ENCODE measurements around the gene ZNF467. TPM values are rescaled to one million over a fixed set of nuclear protein-coding genes. Genes with fewer than 3 reads are reported as not detected.
A peak's percentile ranks its signal among the peaks of the same experiment; 100 is the strongest.

ZNF467 gene
- total RNA-seq, 1 donor: 1.3 TPM

DNA sequence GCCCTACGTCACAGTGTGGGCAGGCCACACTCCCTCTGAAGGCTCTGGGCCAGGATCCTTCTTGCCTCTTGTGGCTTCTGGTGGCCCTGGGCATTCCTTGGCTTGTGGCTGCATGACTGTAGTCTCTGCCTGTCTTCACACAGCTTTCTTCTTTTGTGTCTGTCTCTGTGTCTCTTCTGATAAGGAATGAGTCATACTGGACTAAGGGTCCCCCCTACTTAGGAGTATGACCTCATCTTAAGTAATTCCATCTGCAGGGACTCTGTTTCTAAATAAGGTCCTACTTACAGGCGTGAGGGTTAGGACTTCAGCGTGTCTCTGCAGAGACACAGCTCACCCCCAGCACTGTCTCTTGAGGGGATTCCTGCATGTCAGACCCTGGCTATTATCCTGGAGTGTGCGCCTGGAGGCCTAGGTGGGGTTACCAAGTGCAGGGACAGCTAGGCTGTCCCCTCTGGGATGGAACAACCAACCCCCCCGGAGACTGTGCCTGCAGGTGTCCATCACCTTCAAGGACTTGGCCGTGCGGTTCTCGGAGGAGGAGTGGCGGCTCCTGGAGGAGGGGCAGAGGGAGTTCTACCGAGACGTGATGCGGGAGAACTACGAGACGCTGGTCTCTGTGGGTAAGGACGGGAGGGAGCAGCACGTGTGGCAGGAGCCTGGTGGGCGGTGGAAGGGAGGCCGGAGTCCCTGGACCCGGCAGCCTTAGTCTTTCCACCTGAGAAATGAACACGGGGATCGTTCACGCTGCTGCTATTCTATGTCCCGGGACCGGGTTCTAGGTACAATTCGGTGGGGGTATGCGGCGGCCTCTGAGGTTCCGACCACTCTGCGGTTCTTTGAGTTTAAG, 54.1 kb downstream of the ZNF467 start:
- DNase-seq (ENCODE audit: low read depth): peak; percentile 68

DNA sequence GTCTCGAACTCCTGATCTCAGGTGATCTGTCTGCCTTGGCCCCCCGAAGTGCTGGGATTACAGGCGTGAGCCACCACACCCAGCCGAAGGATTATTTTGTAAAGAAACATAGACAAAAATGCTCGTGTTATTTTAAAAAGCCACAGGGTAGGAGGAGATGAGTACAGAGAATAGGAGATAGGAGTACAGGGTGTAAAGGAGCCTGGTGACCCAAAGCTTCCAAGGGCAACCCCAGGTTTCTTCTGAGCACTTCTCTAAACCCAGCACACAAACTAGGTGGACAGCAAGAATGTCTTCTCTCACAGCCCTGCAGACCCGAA, 54.7 kb downstream of the ZNF467 start:
- TF ChIP-seq, protein P1, sequence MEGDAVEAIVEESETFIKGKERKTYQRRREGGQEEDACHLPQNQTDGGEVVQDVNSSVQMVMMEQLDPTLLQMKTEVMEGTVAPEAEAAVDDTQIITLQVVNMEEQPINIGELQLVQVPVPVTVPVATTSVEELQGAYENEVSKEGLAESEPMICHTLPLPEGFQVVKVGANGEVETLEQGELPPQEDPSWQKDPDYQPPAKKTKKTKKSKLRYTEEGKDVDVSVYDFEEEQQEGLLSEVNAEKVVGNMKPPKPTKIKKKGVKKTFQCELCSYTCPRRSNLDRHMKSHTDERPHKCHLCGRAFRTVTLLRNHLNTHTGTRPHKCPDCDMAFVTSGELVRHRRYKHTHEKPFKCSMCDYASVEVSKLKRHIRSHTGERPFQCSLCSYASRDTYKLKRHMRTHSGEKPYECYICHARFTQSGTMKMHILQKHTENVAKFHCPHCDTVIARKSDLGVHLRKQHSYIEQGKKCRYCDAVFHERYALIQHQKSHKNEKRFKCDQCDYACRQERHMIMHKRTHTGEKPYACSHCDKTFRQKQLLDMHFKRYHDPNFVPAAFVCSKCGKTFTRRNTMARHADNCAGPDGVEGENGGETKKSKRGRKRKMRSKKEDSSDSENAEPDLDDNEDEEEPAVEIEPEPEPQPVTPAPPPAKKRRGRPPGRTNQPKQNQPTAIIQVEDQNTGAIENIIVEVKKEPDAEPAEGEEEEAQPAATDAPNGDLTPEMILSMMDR (IDR thresholded peaks at IDR 0.05; ENCODE audit: insufficient read depth, low read depth, low read length): no peak
- no peak for DNase-seq (ENCODE audit: low read depth)

More for the DNA sequence above, 54.1 kb downstream of the ZNF467 start:
- TF ChIP-seq, protein P1 (IDR thresholded peaks at IDR 0.05; ENCODE audit: insufficient read depth, low read depth, low read length): no peak
- no peak overlapping the region for H3K4me3 ChIP-seq (ENCODE audit: low read depth, low read length)

DNA sequence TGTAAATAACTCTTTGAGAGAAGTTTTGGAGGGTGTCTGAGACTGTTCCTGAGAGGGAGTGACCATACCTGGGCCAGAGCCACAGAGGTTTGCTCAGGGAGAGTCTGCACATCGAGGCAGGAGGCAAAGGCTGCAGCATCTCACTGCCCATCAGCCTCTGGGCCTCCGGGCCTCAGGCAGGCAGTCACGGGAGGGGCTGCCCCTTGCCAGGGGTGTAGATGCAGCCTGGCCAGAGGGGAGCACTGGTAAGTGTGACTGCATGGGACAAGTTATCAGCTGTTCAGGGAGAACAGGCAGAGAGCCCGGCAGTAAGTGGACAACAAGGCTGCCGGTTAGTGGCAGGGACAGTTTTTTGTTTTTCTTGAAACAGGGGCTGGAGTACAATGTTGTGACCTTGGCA, 55.9 kb downstream of the ZNF467 start:
- DNase-seq (ENCODE audit: low read depth): no peak
- no peak overlapping the region for H3K4me3 ChIP-seq (ENCODE audit: low read depth, low read length)
- TF ChIP-seq, protein P1 (IDR thresholded peaks at IDR 0.05; ENCODE audit: insufficient read depth, low read depth, low read length): no peak

More for the DNA sequence above, 54.7 kb downstream of the ZNF467 start:
- no peak overlapping the region for H3K4me3 ChIP-seq (ENCODE audit: low read depth, low read length)

DNA sequence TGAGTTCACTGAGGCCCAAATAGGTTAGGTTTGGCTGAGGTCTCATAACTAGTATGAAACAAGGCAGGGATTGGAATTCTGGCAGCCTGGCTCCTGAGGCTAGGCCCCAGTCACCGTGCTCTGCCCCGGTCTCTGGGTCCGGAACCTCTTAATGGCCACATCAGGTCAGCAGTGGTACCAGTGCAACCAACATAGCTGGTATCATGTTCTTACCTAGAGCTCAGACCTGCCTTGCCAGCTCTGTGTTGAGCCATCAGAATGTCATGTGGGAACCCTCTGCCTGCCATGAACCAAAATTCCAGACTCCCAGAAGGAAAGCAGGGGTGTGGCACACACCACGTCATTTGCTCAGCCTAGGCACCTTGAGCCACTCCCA, 56.5 kb downstream of the ZNF467 start:
- no peak for DNase-seq (ENCODE audit: low read depth)
- no peak overlapping the region for H3K4me3 ChIP-seq (ENCODE audit: low read depth, low read length)
- TF ChIP-seq, protein P1 (IDR thresholded peaks at IDR 0.05; ENCODE audit: insufficient read depth, low read depth, low read length): no peak

DNA sequence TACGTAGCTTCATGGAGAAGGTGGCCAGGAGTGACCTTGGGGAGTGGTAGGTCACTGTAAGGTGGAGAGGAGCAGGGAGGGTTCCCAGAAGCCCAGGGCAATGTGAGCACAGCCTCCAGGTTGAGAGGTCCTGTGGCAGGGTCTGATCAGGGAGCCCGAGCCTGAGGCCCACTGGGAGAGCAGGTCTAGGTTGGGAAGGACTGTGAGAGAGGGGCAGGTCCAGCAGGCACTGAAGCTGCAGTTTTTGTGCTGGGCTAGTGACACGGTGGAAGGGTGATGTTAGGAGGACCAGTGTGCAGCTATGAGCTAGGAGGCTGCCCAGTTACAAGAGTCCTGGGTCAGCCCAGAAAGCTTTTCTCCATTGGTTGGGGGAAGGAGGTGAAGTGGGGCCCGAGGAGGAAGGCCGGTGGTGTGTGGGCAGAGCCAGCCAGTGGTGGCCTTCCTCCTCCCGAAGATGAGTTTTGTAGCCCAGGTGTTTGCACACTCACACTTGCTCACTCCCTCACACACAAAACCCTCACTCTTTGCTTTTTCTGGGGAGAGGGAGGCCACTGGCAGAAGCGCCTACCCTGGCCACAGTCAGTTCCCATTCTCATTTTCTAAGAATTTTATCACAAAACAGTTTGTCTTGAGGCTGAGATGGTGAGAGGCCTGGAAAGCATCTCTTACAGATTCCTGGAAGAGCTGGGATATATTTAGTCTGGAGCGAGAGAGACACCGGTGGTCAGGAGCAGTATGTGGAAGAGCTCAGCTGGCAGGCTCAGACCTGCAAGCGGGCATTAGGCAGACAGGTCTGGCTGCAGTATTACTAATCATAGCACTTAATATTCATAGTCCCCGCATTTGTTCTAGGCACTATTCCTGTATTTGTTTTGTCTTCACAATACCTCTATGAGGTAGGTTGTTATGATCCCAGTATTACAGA, 57.1 kb downstream of the ZNF467 start:
- TF ChIP-seq, protein P1 (IDR thresholded peaks at IDR 0.05; ENCODE audit: insufficient read depth, low read depth, low read length): no peak
- H3K4me3 ChIP-seq (ENCODE audit: low read depth, low read length): no peak overlapping the region
- no peak for DNase-seq (ENCODE audit: low read depth)

DNA sequence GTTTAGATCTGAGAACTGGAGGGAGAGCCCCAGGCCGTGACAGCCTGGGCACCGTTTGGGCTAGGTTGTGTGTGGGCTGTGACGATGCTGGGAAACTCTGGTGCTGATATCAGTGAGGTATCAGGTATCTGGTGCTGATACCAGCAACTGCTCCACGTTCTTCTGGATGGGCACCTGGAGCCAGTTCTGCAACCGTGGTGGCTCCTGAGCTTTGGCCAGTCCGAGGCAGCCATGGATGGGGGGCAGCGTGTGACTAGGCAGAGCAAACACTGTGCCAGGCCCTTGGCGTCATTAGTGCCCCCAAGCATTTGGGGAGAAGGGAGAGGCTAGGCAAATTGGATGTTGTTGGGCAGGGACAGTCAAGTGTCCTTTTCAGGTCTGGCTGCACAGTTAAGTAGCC, 57.9 kb downstream of the ZNF467 start:
- peak overlapping the region; percentile 70 for H3K4me3 ChIP-seq (ENCODE audit: low read depth, low read length)
- TF ChIP-seq, protein P1 (IDR thresholded peaks at IDR 0.05; ENCODE audit: insufficient read depth, low read depth, low read length): no peak
- no peak for DNase-seq (ENCODE audit: low read depth)

Data from fibroblast of villous mesenchyme (primary cell).